GM12874 (cell line): ENCODE measurements around the gene PTPRD.

ENCODE experiments used
- CTCF ChIP-seq: IDR thresholded peaks from 2 replicates; pipeline ENCODE4 v1.5.1; 2011; ENCODE audit warnings: low read depth, mild to moderate bottlenecking, control low read depth, low read length, moderate library complexity; ENCODE audit not compliant: insufficient read depth

Gene PTPRD

GRCh38 chr9:8705861-8706260 is 1906.9 kb downstream of the PTPRD start:
- no peak for TF ChIP-seq CTCF

- no peak for TF ChIP-seq CTCF
Observed at GRCh38 chr9:8703904-8704303, 1908.9 kb downstream of the PTPRD start.

GRCh38 chr9:8701904-8702303 is 1910.9 kb downstream of the PTPRD start:
- TF ChIP-seq CTCF = no peak

- TF ChIP-seq CTCF = no peak
Observed at GRCh38 chr9:8696516-8696915, 1916.3 kb downstream of the PTPRD start.

GRCh38 chr9:8694983-8695588 is 1917.7 kb downstream of the PTPRD start:
- TF ChIP-seq CTCF = no peak

GRCh38 chr9:8693464-8693863 is 1919.3 kb downstream of the PTPRD start:
- TF ChIP-seq CTCF = no peak

- TF ChIP-seq CTCF = no peak
Observed at GRCh38 chr9:8686516-8686915, 1926.3 kb downstream of the PTPRD start.
